IgD-negative memory B cell (primary cell): ENCODE data around the gene SPINK4. TPM values are rescaled to one million over a fixed set of nuclear protein-coding genes. Genes with fewer than 3 reads are reported as not detected.
A peak's percentile ranks its signal among the peaks of the same experiment; 100 is the strongest.

Experiments used
- H3K27ac Mint-ChIP-seq, 3 donors: one replicate each; pipeline ENCODE4 v1.8.0; 2020 to 2022; ENCODE audit warnings: mild to moderate bottlenecking in 3 of 3, mixed read lengths in 3 of 3, moderate library complexity in 1 of 3
- H3K27me3 Mint-ChIP-seq: one replicate; pipeline ENCODE4 v1.8.0; 2021; ENCODE audit warnings: mixed read lengths
- H3K36me3 Mint-ChIP-seq: one replicate; pipeline ENCODE4 v1.8.0; 2020; ENCODE audit warnings: mild to moderate bottlenecking, mixed read lengths
- H3K4me1 Mint-ChIP-seq, 3 donors: one replicate each; pipeline ENCODE4 v1.8.0; 2020 to 2022; ENCODE audit warnings: mixed read lengths in 3 of 3, mild to moderate bottlenecking in 1 of 3
- H3K4me3 Mint-ChIP-seq, 4 donors: one replicate each; pipeline ENCODE4 v1.8.0; 2020 to 2022; ENCODE audit warnings: mild to moderate bottlenecking in 4 of 4, mixed read lengths in 4 of 4, moderate library complexity in 3 of 4
- H3K9me3 Mint-ChIP-seq, 3 donors: one replicate each; pipeline ENCODE4 v1.8.0; 2020 to 2021; ENCODE audit warnings: mixed read lengths in 3 of 3, mild to moderate bottlenecking in 1 of 3
- polyA plus RNA-seq: library from polyadenylated mRNA; unstranded; fragments of 300-500 nt; fragmentation: Illumina TruSeq; gene quantifications from one replicate; pipeline ENCODE4 v1.2.3, GENCODE V29; 2021

Gene SPINK4
- not detected for polyA plus RNA-seq

GRCh38 chr9:33239921-33240320, at the start of gene SPINK4:
Gene SPINK4, plus strand, starts transcription at chr9:33240167. Its CDS starts 42 bp downstream, at chr9:33240209.
- Mint-ChIP-seq H3K9me3 (no peaks in the 10 kb centered on the region), H3K27me3 (peaks cover 9% of the 10 kb centered on the region), H3K4me1 (peaks cover 0 to 2% (median 0%) of the 10 kb centered on the region in 3 donors), H3K27ac (peak within 1 kb of the TSS in 1 of 3 donors; percentile 48), H3K36me3 (no peaks in the 10 kb centered on the region), H3K4me3 (no peak within 1 kb of the TSS)

GRCh38 chr9:33192493-33193255, 47.3 kb upstream of the SPINK4 start:
- peaks cover 7% of the 10 kb centered on the region for H3K36me3 Mint-ChIP-seq
- H3K27me3 Mint-ChIP-seq: peaks cover 6% of the 10 kb centered on the region
- H3K9me3 Mint-ChIP-seq: no peaks in the 10 kb centered on the region
- H3K4me3 Mint-ChIP-seq: no peak overlapping the region
- H3K4me1 Mint-ChIP-seq: no peaks in the 10 kb centered on the region
- H3K27ac Mint-ChIP-seq: no peak overlapping the region

- no peaks in the 10 kb centered on the region for H3K9me3 Mint-ChIP-seq
- H3K27ac Mint-ChIP-seq: no peak overlapping the region
- H3K4me1 Mint-ChIP-seq: no peaks in the 10 kb centered on the region
- peaks cover 2% of the 10 kb centered on the region for H3K27me3 Mint-ChIP-seq
- H3K4me3 Mint-ChIP-seq: peak overlapping the region in 1 of 4 donors; percentile 50
- H3K36me3 Mint-ChIP-seq: peaks cover 7% of the 10 kb centered on the region
These were observed 46.1 kb upstream of the SPINK4 start for GRCh38 chr9:33193818-33194217.

- peaks cover 7% of the 10 kb centered on the region for H3K36me3 Mint-ChIP-seq
- H3K4me3 Mint-ChIP-seq: peak overlapping the region in 1 of 4 donors; percentile 33
- no peak overlapping the region for H3K27ac Mint-ChIP-seq
- H3K9me3 Mint-ChIP-seq: no peaks in the 10 kb centered on the region
- no peaks in the 10 kb centered on the region for H3K4me1 Mint-ChIP-seq
- H3K27me3 Mint-ChIP-seq: peaks cover 2% of the 10 kb centered on the region
These were observed 43.2 kb upstream of the SPINK4 start for GRCh38 chr9:33196736-33197135.

GRCh38 chr9:33197279-33198152, 42.5 kb upstream of the SPINK4 start:
- peaks cover 7% of the 10 kb centered on the region for H3K36me3 Mint-ChIP-seq
- no peak overlapping the region for H3K27ac Mint-ChIP-seq
- peaks cover 2% of the 10 kb centered on the region for H3K27me3 Mint-ChIP-seq
- H3K4me3 Mint-ChIP-seq: peak overlapping the region in 1 of 4 donors; percentile 74
- H3K9me3 Mint-ChIP-seq: no peaks in the 10 kb centered on the region
- peaks cover 5 to 6% (median 6%) of the 10 kb centered on the region in 3 donors for H3K4me1 Mint-ChIP-seq

- peaks cover 2% of the 10 kb centered on the region for H3K27me3 Mint-ChIP-seq
- H3K4me3 Mint-ChIP-seq: no peak overlapping the region
- H3K4me1 Mint-ChIP-seq: peaks cover 9 to 13% (median 9%) of the 10 kb centered on the region in 3 donors
- H3K27ac Mint-ChIP-seq: no peak overlapping the region
- no peaks in the 10 kb centered on the region for H3K9me3 Mint-ChIP-seq
- H3K36me3 Mint-ChIP-seq: peaks cover 7% of the 10 kb centered on the region
These were observed 41.8 kb upstream of the SPINK4 start for GRCh38 chr9:33198165-33198564.

GRCh38 chr9:33202018-33202417, 37.9 kb upstream of the SPINK4 start:
- Mint-ChIP-seq H3K9me3 (no peaks in the 10 kb centered on the region), H3K36me3 (no peaks in the 10 kb centered on the region), H3K27ac (peak overlapping the region in 2 of 3 donors; percentile 4 to 23), H3K4me3 (peak overlapping the region in 1 of 4 donors; percentile 71), H3K27me3 (peaks cover 2% of the 10 kb centered on the region), H3K4me1 (peaks cover 9 to 15% (median 9%) of the 10 kb centered on the region in 3 donors)

GRCh38 chr9:33202552-33203201, 37.3 kb upstream of the SPINK4 start:
- Mint-ChIP-seq H3K36me3 (no peaks in the 10 kb centered on the region), H3K4me1 (peaks cover 9 to 15% (median 9%) of the 10 kb centered on the region in 3 donors), H3K27ac (peak overlapping the region; percentile 4 to 78 (median 23)), H3K27me3 (peaks cover 2% of the 10 kb centered on the region), H3K9me3 (no peaks in the 10 kb centered on the region), H3K4me3 (peak overlapping the region in 3 of 4 donors; percentile 35 to 87 (median 71))

- H3K9me3 Mint-ChIP-seq: no peaks in the 10 kb centered on the region
- no peaks in the 10 kb centered on the region for H3K27me3 Mint-ChIP-seq
- H3K36me3 Mint-ChIP-seq: no peaks in the 10 kb centered on the region
- peaks cover 0 to 3% (median 0%) of the 10 kb centered on the region in 3 donors for H3K4me1 Mint-ChIP-seq
- no peak overlapping the region for H3K4me3 Mint-ChIP-seq
- no peak overlapping the region for H3K27ac Mint-ChIP-seq
These were observed 30.6 kb upstream of the SPINK4 start for GRCh38 chr9:33209394-33209793.

- Mint-ChIP-seq H3K27ac (no peak overlapping the region), H3K36me3 (no peaks in the 10 kb centered on the region), H3K9me3 (no peaks in the 10 kb centered on the region), H3K4me1 (peaks cover 0 to 4% (median 0%) of the 10 kb centered on the region in 3 donors), H3K27me3 (no peaks in the 10 kb centered on the region), H3K4me3 (no peak overlapping the region)
These were observed 29.8 kb upstream of the SPINK4 start for GRCh38 chr9:33210006-33210715.

- Mint-ChIP-seq H3K4me1 (peaks cover 0 to 4% (median 0%) of the 10 kb centered on the region in 3 donors), H3K4me3 (no peak overlapping the region), H3K27ac (no peak overlapping the region), H3K9me3 (no peaks in the 10 kb centered on the region), H3K27me3 (no peaks in the 10 kb centered on the region), H3K36me3 (no peaks in the 10 kb centered on the region)
These were observed 28.1 kb upstream of the SPINK4 start for GRCh38 chr9:33211695-33212393.

- no peaks in the 10 kb centered on the region for H3K27me3 Mint-ChIP-seq
- no peaks in the 10 kb centered on the region for H3K9me3 Mint-ChIP-seq
- peaks cover 19 to 23% (median 23%) of the 10 kb centered on the region in 3 donors for H3K4me1 Mint-ChIP-seq
- no peaks in the 10 kb centered on the region for H3K36me3 Mint-ChIP-seq
- H3K4me3 Mint-ChIP-seq: peak overlapping the region in 2 of 4 donors; percentile 44 to 75
- peak overlapping the region in 2 of 3 donors; percentile 28 to 95 for H3K27ac Mint-ChIP-seq
These were observed 19.0 kb upstream of the SPINK4 start for GRCh38 chr9:33220681-33221567.

GRCh38 chr9:33221568-33221884, 18.4 kb upstream of the SPINK4 start:
- no peaks in the 10 kb centered on the region for H3K36me3 Mint-ChIP-seq
- H3K27me3 Mint-ChIP-seq: no peaks in the 10 kb centered on the region
- H3K4me1 Mint-ChIP-seq: peaks cover 19 to 29% (median 24%) of the 10 kb centered on the region in 3 donors
- H3K9me3 Mint-ChIP-seq: no peaks in the 10 kb centered on the region
- H3K4me3 Mint-ChIP-seq: peak overlapping the region in 2 of 4 donors; percentile 63 to 75
- no peak overlapping the region for H3K27ac Mint-ChIP-seq
